ENCODE data around the gene TTC14.

The TTC14 gene

DNA sequence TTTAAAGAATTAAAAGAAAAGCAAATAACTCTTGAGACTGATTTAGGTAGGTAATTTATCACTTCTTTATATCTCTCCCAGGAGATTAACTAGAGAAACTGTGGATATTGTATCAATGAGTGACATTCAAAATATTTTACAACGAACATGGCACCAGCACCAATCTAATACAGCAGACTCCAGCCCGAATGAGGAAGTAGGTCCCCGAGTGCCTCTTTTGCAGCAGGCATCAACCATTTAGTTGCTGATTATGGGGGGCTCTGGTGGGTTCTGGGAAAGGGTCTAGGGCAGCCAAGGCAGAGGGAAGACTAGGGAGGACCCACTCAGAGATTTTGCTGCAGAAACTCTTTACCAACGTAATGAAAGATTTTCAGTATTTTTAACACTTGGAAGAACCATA, 31.7 kb upstream of the TTC14 start:
- H3K9ac ChIP-seq (ENCODE audit: low read depth, low read length, poor library complexity) = no peak overlapping the region
- no peak overlapping the region for H3K4me2 ChIP-seq (ENCODE audit: insufficient read depth, low read length, poor library complexity, severe bottlenecking)
- H3K4me3 ChIP-seq (ENCODE audit: low read length in 2 of 2) = no peak overlapping the region
- H3K4me1 ChIP-seq (ENCODE audit: control insufficient read depth in 2 of 2, insufficient read depth in 1 of 2, low read depth in 1 of 2, low read length in 2 of 2) = no peaks in the 10 kb centered on the region
- no peak overlapping the region for H3K27ac ChIP-seq (replicated peaks; ENCODE audit: low read length)
- H4K8ac ChIP-seq (ENCODE audit: low read depth, low read length) = no peak overlapping the region
- no peak overlapping the region for H3K23ac ChIP-seq (ENCODE audit: low read depth, low read length, poor library complexity)
- peaks cover 0 to 5% (median 0%) of the 10 kb centered on the region in 3 experiments for H3K27me3 ChIP-seq (ENCODE audit: control insufficient read depth in 3 of 3, insufficient read depth in 3 of 3, low read depth in 1 of 3, low read length in 3 of 3)
- no peak overlapping the region for H2BK120ac ChIP-seq (ENCODE audit: low read depth, low read length)
- no peak overlapping the region for H2BK5ac ChIP-seq (ENCODE audit: low read length)
- WGBS, 2 donors (ENCODE audit: extremely low coverage in 2 of 2, insufficient read length in 2 of 2, insufficient replicate concordance in 1 of 2) = no CpG with 5 or more reads among the region's 4 CpGs
- no peak overlapping the region for H2BK12ac ChIP-seq (ENCODE audit: low read length)
- no peaks in the 10 kb centered on the region for H3K79me1 ChIP-seq (ENCODE audit: low read depth, low read length)
- no peak overlapping the region for H4K91ac ChIP-seq (ENCODE audit: low read depth, low read length, poor library complexity)
- no peak overlapping the region for H2AFZ ChIP-seq (ENCODE audit: low read length)
- no peaks in the 10 kb centered on the region for H3K9me3 ChIP-seq (replicated peaks in 1 of 2; ENCODE audit: control insufficient read depth in 2 of 2, insufficient read depth in 1 of 2, low read depth in 1 of 2, low read length in 2 of 2)
- DNase-seq (ENCODE audit: low spot score) = no peak
- H3K4ac ChIP-seq (ENCODE audit: low read length) = no peak overlapping the region
- no peak overlapping the region for H2BK15ac ChIP-seq (ENCODE audit: low read length)
- H3K36me3 ChIP-seq (replicated peaks in 1 of 2; ENCODE audit: control insufficient read depth in 2 of 2, insufficient read depth in 2 of 2, low read length in 2 of 2) = no peaks in the 10 kb centered on the region
- no peak overlapping the region for H2AK5ac ChIP-seq (ENCODE audit: low read depth, low read length)
- no peak overlapping the region for H3K18ac ChIP-seq (ENCODE audit: low read length)
- H3K14ac ChIP-seq (ENCODE audit: low read length) = no peak overlapping the region

DNA sequence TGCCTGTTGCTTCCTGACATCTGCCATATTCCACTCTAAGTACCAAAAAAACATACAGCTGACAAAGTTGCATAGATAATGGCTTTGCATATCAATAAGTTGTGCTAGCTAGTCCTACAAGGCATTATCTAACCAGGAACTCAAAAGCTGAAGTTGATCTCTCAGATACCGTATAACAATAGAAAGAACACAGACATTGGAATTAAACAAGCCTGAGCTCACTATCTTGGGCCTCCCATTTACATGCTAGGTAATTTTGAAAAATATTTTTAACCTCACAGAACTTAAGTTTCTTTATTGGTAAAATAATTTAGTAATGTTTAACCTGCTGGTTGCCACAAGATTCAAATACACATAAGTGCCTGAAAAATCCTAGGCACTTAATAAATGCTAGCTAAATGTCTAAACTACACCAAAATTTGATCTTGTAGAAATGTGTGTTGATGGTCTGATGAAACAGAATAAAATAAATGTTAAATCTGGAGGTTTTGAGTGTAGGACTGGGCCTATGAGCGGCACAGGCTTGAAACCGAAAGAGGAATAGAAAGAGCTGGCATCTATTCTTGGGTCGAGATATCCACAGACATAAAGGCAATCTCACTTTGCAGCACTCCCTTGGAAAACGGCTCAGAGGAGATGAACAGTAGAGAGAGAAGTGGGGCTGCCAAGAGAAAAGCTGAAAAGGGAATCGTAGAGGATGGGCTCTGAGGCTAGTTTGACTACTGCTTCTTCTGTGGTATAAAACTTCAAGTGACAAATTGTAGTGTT, 29.9 kb upstream of the TTC14 start:
- Histone ChIP-seq H4K91ac (ENCODE audit: low read depth, low read length, poor library complexity) (no peak overlapping the region), H3K4me2 (ENCODE audit: insufficient read depth, low read length, poor library complexity, severe bottlenecking) (no peak overlapping the region), H3K4me3 (ENCODE audit: low read length in 2 of 2) (no peak overlapping the region), H2AFZ (ENCODE audit: low read length) (no peak overlapping the region), H3K4ac (ENCODE audit: low read length) (no peak overlapping the region), H2BK12ac (ENCODE audit: low read length) (no peak overlapping the region), H4K8ac (ENCODE audit: low read depth, low read length) (no peak overlapping the region), H2BK120ac (ENCODE audit: low read depth, low read length) (no peak overlapping the region), H2BK15ac (ENCODE audit: low read length) (no peak overlapping the region), H3K14ac (ENCODE audit: low read length) (no peak overlapping the region), H3K27me3 (ENCODE audit: control insufficient read depth in 3 of 3, insufficient read depth in 3 of 3, low read depth in 1 of 3, low read length in 3 of 3) (peaks cover 0 to 5% (median 0%) of the 10 kb centered on the region in 3 experiments), H2BK5ac (ENCODE audit: low read length) (no peak overlapping the region), H3K79me1 (ENCODE audit: low read depth, low read length) (no peaks in the 10 kb centered on the region), H3K23ac (ENCODE audit: low read depth, low read length, poor library complexity) (no peak overlapping the region), H3K4me1 (ENCODE audit: control insufficient read depth in 2 of 2, insufficient read depth in 1 of 2, low read depth in 1 of 2, low read length in 2 of 2) (no peaks in the 10 kb centered on the region), H3K27ac (replicated peaks; ENCODE audit: low read length) (no peak overlapping the region), H3K9ac (ENCODE audit: low read depth, low read length, poor library complexity) (no peak overlapping the region), H3K9me3 (replicated peaks in 1 of 2; ENCODE audit: control insufficient read depth in 2 of 2, insufficient read depth in 1 of 2, low read depth in 1 of 2, low read length in 2 of 2) (no peaks in the 10 kb centered on the region), H3K36me3 (replicated peaks in 1 of 2; ENCODE audit: control insufficient read depth in 2 of 2, insufficient read depth in 2 of 2, low read length in 2 of 2) (no peaks in the 10 kb centered on the region), H2AK5ac (ENCODE audit: low read depth, low read length) (no peak overlapping the region), H3K18ac (ENCODE audit: low read length) (no peak overlapping the region)
- no peak for DNase-seq (ENCODE audit: low spot score)
- no CpG with 5 or more reads among the region's 6 CpGs for WGBS, 2 donors (ENCODE audit: extremely low coverage in 2 of 2, insufficient read length in 2 of 2, insufficient replicate concordance in 1 of 2)

DNA sequence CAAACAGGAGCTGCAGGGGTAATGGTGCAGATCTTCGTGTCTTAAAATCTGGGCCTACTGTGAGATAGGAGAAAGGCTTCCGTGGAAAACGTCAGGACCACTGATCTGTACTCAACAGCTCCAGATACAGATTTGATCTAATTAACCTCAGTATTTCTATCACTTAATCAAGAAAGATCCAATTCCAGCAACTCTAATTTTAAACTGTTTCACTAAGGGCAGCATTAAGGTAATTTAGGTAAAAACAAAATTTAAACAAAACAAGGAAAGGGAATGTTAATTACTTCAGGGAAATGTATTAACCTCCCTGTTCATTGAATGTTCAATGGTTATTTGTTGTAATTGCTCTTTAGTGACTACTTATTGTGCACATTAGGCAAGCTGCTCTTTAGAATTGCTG, 26.4 kb upstream of the TTC14 start:
- Histone ChIP-seq H3K9ac (ENCODE audit: low read depth, low read length, poor library complexity) (no peak overlapping the region), H3K4me2 (ENCODE audit: insufficient read depth, low read length, poor library complexity, severe bottlenecking) (no peak overlapping the region), H3K23ac (ENCODE audit: low read depth, low read length, poor library complexity) (no peak overlapping the region), H2AFZ (ENCODE audit: low read length) (no peak overlapping the region), H3K9me3 (replicated peaks in 1 of 2; ENCODE audit: control insufficient read depth in 2 of 2, insufficient read depth in 1 of 2, low read depth in 1 of 2, low read length in 2 of 2) (no peaks in the 10 kb centered on the region), H3K79me1 (ENCODE audit: low read depth, low read length) (no peaks in the 10 kb centered on the region), H2BK15ac (ENCODE audit: low read length) (no peak overlapping the region), H4K91ac (ENCODE audit: low read depth, low read length, poor library complexity) (no peak overlapping the region), H3K4me3 (ENCODE audit: low read length in 2 of 2) (no peak overlapping the region), H3K36me3 (replicated peaks in 1 of 2; ENCODE audit: control insufficient read depth in 2 of 2, insufficient read depth in 2 of 2, low read length in 2 of 2) (no peaks in the 10 kb centered on the region), H3K27ac (replicated peaks; ENCODE audit: low read length) (no peak overlapping the region), H3K27me3 (ENCODE audit: control insufficient read depth in 3 of 3, insufficient read depth in 3 of 3, low read depth in 1 of 3, low read length in 3 of 3) (no peaks in the 10 kb centered on the region), H3K18ac (ENCODE audit: low read length) (no peak overlapping the region), H2BK12ac (ENCODE audit: low read length) (no peak overlapping the region), H3K14ac (ENCODE audit: low read length) (no peak overlapping the region), H3K4ac (ENCODE audit: low read length) (no peak overlapping the region), H2BK120ac (ENCODE audit: low read depth, low read length) (no peak overlapping the region), H3K4me1 (ENCODE audit: control insufficient read depth in 2 of 2, insufficient read depth in 1 of 2, low read depth in 1 of 2, low read length in 2 of 2) (no peaks in the 10 kb centered on the region), H4K8ac (ENCODE audit: low read depth, low read length) (no peak overlapping the region), H2BK5ac (ENCODE audit: low read length) (no peak overlapping the region), H2AK5ac (ENCODE audit: low read depth, low read length) (no peak overlapping the region)
- no peak for DNase-seq (ENCODE audit: low spot score)
- no CpG with 5 or more reads among the region's 3 CpGs for WGBS, 2 donors (ENCODE audit: extremely low coverage in 2 of 2, insufficient read length in 2 of 2, insufficient replicate concordance in 1 of 2)

GRCh38 chr3:180580934-180581333, 21.0 kb upstream of the TTC14 start:
- no peak for DNase-seq (ENCODE audit: low spot score)
- H3K9me3 ChIP-seq (replicated peaks in 1 of 2; ENCODE audit: control insufficient read depth in 2 of 2, insufficient read depth in 1 of 2, low read depth in 1 of 2, low read length in 2 of 2) = no peaks in the 10 kb centered on the region
- no peak overlapping the region for H3K18ac ChIP-seq (ENCODE audit: low read length)
- no CpG with 5 or more reads among the region's 1 CpG for WGBS, 2 donors (ENCODE audit: extremely low coverage in 2 of 2, insufficient read length in 2 of 2, insufficient replicate concordance in 1 of 2)
- no peak overlapping the region for H2BK12ac ChIP-seq (ENCODE audit: low read length)
- no peak overlapping the region for H3K23ac ChIP-seq (ENCODE audit: low read depth, low read length, poor library complexity)
- no peak overlapping the region for H3K9ac ChIP-seq (ENCODE audit: low read depth, low read length, poor library complexity)
- H3K4me1 ChIP-seq (ENCODE audit: control insufficient read depth in 2 of 2, insufficient read depth in 1 of 2, low read depth in 1 of 2, low read length in 2 of 2) = no peaks in the 10 kb centered on the region
- H3K36me3 ChIP-seq (replicated peaks in 1 of 2; ENCODE audit: control insufficient read depth in 2 of 2, insufficient read depth in 2 of 2, low read length in 2 of 2) = no peaks in the 10 kb centered on the region
- no peak overlapping the region for H2BK5ac ChIP-seq (ENCODE audit: low read length)
- no peak overlapping the region for H2AFZ ChIP-seq (ENCODE audit: low read length)
- H3K27ac ChIP-seq (replicated peaks; ENCODE audit: low read length) = no peak overlapping the region
- H3K14ac ChIP-seq (ENCODE audit: low read length) = no peak overlapping the region
- H2BK15ac ChIP-seq (ENCODE audit: low read length) = no peak overlapping the region
- H3K4ac ChIP-seq (ENCODE audit: low read length) = no peak overlapping the region
- H3K27me3 ChIP-seq (ENCODE audit: control insufficient read depth in 3 of 3, insufficient read depth in 3 of 3, low read depth in 1 of 3, low read length in 3 of 3) = peaks cover 0 to 2% (median 0%) of the 10 kb centered on the region in 3 experiments
- no peaks in the 10 kb centered on the region for H3K79me1 ChIP-seq (ENCODE audit: low read depth, low read length)
- no peak overlapping the region for H4K8ac ChIP-seq (ENCODE audit: low read depth, low read length)
- no peak overlapping the region for H2AK5ac ChIP-seq (ENCODE audit: low read depth, low read length)
- H3K4me3 ChIP-seq (ENCODE audit: low read length in 2 of 2) = no peak overlapping the region
- H4K91ac ChIP-seq (ENCODE audit: low read depth, low read length, poor library complexity) = no peak overlapping the region
- no peak overlapping the region for H2BK120ac ChIP-seq (ENCODE audit: low read depth, low read length)
- no peak overlapping the region for H3K4me2 ChIP-seq (ENCODE audit: insufficient read depth, low read length, poor library complexity, severe bottlenecking)

All from neuronal stem cell (in vitro differentiated cells).